ENCODE measurements around the gene EZR.
"Not testable (repeated sequence)": the region's sequence is repeated elsewhere in the genome, so short reads cannot be mapped to it uniquely, and the experiment has no call there.

EZR gene

GRCh38 chr6:158841358-158841757, 22.2 kb upstream of the EZR start:
- DNase-seq: no peak

- no peak for DNase-seq
Measured at GRCh38 chr6:158840465-158840864, 21.3 kb upstream of the EZR start.

GRCh38 chr6:158839796-158840195, 20.6 kb upstream of the EZR start:
- no peak for DNase-seq

GRCh38 chr6:158838790-158839189, 19.6 kb upstream of the EZR start:
- not testable (repeated sequence) for DNase-seq

- no peak for DNase-seq
Measured at GRCh38 chr6:158837684-158838625, 18.8 kb upstream of the EZR start.

- no peak for DNase-seq
Measured at GRCh38 chr6:158836625-158837311, 17.6 kb upstream of the EZR start.

GRCh38 chr6:158835616-158836221, 16.6 kb upstream of the EZR start:
- no peak for DNase-seq

GRCh38 chr6:158834675-158835385, 15.7 kb upstream of the EZR start:
- DNase-seq: no peak

GRCh38 chr6:158832807-158833206, 13.6 kb upstream of the EZR start:
- not testable (repeated sequence) for DNase-seq

- DNase-seq: no peak
Measured at GRCh38 chr6:158832026-158832425, 12.9 kb upstream of the EZR start.

GRCh38 chr6:158831571-158831970, 12.4 kb upstream of the EZR start:
- no peak for DNase-seq

- DNase-seq: no peak
Measured at GRCh38 chr6:158830736-158831135, 11.6 kb upstream of the EZR start.

- DNase-seq: no peak
Measured at GRCh38 chr6:158828807-158829206, 9.6 kb upstream of the EZR start.

GRCh38 chr6:158826819-158827501, 7.8 kb upstream of the EZR start:
- no peak for DNase-seq

GRCh38 chr6:158825951-158826306, 6.8 kb upstream of the EZR start:
- no peak for DNase-seq

- DNase-seq: no peak
Measured at GRCh38 chr6:158825038-158825950, 6.1 kb upstream of the EZR start.

GRCh38 chr6:158823616-158824015, 4.4 kb upstream of the EZR start:
- not testable (repeated sequence) for DNase-seq

GRCh38 chr6:158819977-158820622, 932 bp upstream of the EZR start:
- DNase-seq: no peak

GRCh38 chr6:158818581-158819212, 471 bp downstream of the EZR start:
- DNase-seq: peak; percentile 70
